GM19351 (cell line): ENCODE results near the gene DIS3L2.
A peak's percentile ranks its signal among the peaks of the same experiment; 100 is the strongest.

Source experiments
- ATAC-seq: cut with Tn5 transposase; IDR thresholded peaks from one replicate; pipeline ENCODE4 v1.9.1; 2021; ENCODE audit warnings: mild to moderate bottlenecking, moderate library complexity; ENCODE audit not compliant: unreplicated experiment

DIS3L2 gene

GRCh38 chr2:232049350-232049749, 87.8 kb downstream of the DIS3L2 start:
- no peak for ATAC-seq

- ATAC-seq, result no peak
These were observed 91.1 kb downstream of the DIS3L2 start for GRCh38 chr2:232052591-232052990.

- ATAC-seq, result no peak
These were observed 92.3 kb downstream of the DIS3L2 start for GRCh38 chr2:232053777-232054176.

GRCh38 chr2:232058063-232058877, 96.8 kb downstream of the DIS3L2 start:
- peak; percentile 49 for ATAC-seq

GRCh38 chr2:232058931-232059330, 97.4 kb downstream of the DIS3L2 start:
- ATAC-seq, result no peak

GRCh38 chr2:232061265-232061664, 99.8 kb downstream of the DIS3L2 start:
- ATAC-seq, result no peak

- ATAC-seq, result no peak
These were observed 111.5 kb downstream of the DIS3L2 start for GRCh38 chr2:232073026-232073425.

GRCh38 chr2:232073699-232074098, 112.2 kb downstream of the DIS3L2 start:
- ATAC-seq, result no peak

- ATAC-seq, result no peak
These were observed 113.6 kb downstream of the DIS3L2 start for GRCh38 chr2:232075080-232075479.

- ATAC-seq, result no peak
These were observed 114.3 kb downstream of the DIS3L2 start for GRCh38 chr2:232075859-232076258.

GRCh38 chr2:232076272-232076671, 114.8 kb downstream of the DIS3L2 start:
- ATAC-seq, result no peak

GRCh38 chr2:232076736-232077135, 115.2 kb downstream of the DIS3L2 start:
- ATAC-seq, result no peak

GRCh38 chr2:232085164-232085563, 123.7 kb downstream of the DIS3L2 start:
- no peak for ATAC-seq

- ATAC-seq, result no peak
These were observed 124.4 kb downstream of the DIS3L2 start for GRCh38 chr2:232085826-232086425.

- no peak for ATAC-seq
These were observed 127.3 kb downstream of the DIS3L2 start for GRCh38 chr2:232088771-232089170.

- ATAC-seq, result no peak
These were observed 132.7 kb downstream of the DIS3L2 start for GRCh38 chr2:232094201-232094600.

- ATAC-seq, result no peak
These were observed 133.4 kb downstream of the DIS3L2 start for GRCh38 chr2:232094883-232095282.

GRCh38 chr2:232097260-232097659, 135.7 kb downstream of the DIS3L2 start:
- no peak for ATAC-seq

- no peak for ATAC-seq
These were observed 136.2 kb downstream of the DIS3L2 start for GRCh38 chr2:232097758-232098157.

GRCh38 chr2:232102380-232102779, 140.9 kb downstream of the DIS3L2 start:
- no peak for ATAC-seq

- ATAC-seq, result no peak
These were observed 141.7 kb downstream of the DIS3L2 start for GRCh38 chr2:232103140-232103737.

GRCh38 chr2:232104076-232104646, 142.6 kb downstream of the DIS3L2 start:
- no peak for ATAC-seq
